ENCODE data around the gene ALKBH7. TPM values are rescaled to one million over a fixed set of nuclear protein-coding genes. Genes with fewer than 3 reads are reported as not detected.
"Not testable (repeated sequence)": the region's sequence is repeated elsewhere in the genome, so short reads cannot be mapped to it uniquely, and the experiment has no call there.

Gene ALKBH7
- total RNA-seq, 2 experiments from 2014 or later: 39.5 to 42.4 TPM

DNA sequence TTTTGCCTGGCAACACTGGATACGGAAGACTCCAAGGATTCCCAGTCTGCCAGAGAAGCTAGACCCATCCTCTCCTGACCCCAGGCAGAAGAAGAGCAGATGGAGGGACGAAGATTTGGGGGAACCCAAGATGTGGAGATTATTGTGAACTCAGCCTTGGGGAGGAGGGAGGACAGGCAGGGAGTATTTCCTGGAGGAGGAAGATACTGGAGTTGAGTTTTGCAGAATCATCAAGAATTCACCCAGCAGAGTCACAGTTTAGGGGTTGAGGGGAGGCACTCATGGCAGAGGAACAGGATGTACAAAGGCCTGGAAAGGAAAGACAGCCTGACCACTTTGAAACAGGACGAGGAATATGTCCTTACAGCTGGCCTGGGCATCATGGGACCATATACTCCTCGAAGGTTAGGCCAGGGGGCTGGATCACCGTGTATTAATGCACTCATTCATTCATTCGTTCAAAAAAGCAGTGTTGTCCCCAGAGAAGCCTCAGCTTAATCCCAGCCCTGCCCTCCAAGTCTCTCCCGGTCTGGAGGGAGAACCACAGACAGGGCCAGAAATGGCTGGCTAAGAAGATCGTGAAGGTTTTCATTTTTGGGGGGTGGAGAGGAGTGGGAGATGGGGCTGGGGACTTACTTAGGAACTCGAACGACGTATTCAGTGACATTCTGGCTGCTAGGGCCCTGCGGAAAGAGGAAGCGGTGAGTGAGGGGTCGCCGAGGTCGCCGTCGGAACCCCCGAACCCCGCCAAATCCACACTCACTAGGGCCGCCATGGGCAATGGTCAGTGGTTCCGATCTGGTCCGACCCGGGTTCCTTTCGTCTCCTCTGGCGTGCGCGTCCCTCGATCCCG is 19.9 kb downstream of the ALKBH7 start:
- peaks cover 23% of the 10 kb centered on the region for H3K36me3 Mint-ChIP-seq (ENCODE audit: low read depth)
- intact Hi-C loops (cut with micrococcal nuclease): loop anchor here (1.0 kb wide), 5 partner anchors 19 to 345 kb away; partner anchors contain the start of genes CLPP and GPR108
- H3K4me3 Mint-ChIP-seq: peak overlapping the region; percentile 88
- H3K27ac Mint-ChIP-seq: peak overlapping the region; percentile 92
- no peaks in the 10 kb centered on the region for H3K9me3 Mint-ChIP-seq
- no peaks in the 10 kb centered on the region for H3K27me3 Mint-ChIP-seq (ENCODE audit: low read depth)
- H3K4me1 Mint-ChIP-seq (ENCODE audit: low read depth): peaks cover 16% of the 10 kb centered on the region
- CTCF ChIA-PET: interaction anchor here (0.6 kb wide), 1 partner anchor 69 kb away, joined by 3 read pairs; no protein-coding TSS in a partner anchor
- no peak for DNase-seq

DNA sequence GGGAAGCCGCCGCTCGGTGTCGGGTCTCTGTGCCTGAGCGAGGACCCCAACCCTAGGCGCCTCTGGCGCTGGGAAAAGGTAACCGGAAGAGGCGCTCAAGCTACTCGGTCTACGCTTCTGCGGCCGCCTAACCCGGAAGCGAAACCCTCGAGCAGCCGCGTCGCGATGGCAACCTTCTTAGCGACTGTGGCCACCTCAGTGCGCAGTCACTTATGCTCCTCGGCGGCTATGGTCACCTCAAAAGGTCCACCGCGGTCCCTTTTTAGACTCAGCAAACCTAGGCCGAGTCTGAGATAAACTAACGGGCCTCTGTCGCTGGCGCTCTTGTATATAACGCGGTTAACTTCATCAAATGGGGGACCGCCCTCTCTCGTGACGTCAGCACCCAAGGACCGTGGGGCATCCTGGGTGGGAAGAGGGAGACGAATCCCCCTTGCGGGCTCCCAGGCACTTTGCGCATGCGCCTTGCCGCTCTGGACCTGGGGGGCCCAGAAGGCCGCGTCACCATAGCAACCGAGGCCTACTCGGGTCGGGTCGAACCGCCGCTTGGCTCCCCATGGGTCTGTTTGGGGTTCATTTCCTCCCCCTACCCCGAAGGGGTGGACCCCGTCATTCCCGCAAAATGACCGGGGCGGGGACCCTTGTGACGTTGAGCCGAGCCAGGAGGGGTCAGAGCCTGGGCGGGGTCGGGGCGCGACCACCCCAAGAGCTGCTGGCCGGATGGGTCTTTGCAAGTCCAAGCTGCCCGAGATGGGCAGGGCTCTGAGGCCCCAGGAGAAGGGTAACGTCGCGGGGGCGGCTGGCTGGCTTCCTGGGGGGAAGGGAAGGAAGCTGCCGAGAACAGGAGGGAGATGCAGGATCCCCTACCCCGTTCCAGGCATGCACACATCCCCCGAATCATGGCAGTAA is 20.7 kb downstream of the ALKBH7 start, which contains the start of gene GTF2F1:
TSS of gene GTF2F1 (minus strand) at position 91 of the 909 bp plus-strand sequence. CDS start 169 bp downstream, outside the sequence.
- peak within 1 kb of the TSS; percentile 92 for H3K27ac Mint-ChIP-seq
- intact Hi-C loops (cut with micrococcal nuclease): loop anchor here (1.0 kb wide), 5 partner anchors 20 to 344 kb away; partner anchors contain the start of genes CLPP and GPR108
- H3K27me3 Mint-ChIP-seq (ENCODE audit: low read depth): no peaks in the 10 kb centered on the region
- peaks cover 17% of the 10 kb centered on the region for H3K36me3 Mint-ChIP-seq (ENCODE audit: low read depth)
- H3K9me3 Mint-ChIP-seq: no peaks in the 10 kb centered on the region
- peak within 1 kb of the TSS; percentile 88 for H3K4me3 Mint-ChIP-seq
- CTCF ChIA-PET: interaction anchor here (0.6 kb wide), 1 partner anchor 69 kb away, joined by 3 read pairs; no protein-coding TSS in a partner anchor
- H3K4me1 Mint-ChIP-seq (ENCODE audit: low read depth): peaks cover 16% of the 10 kb centered on the region
- peak; percentile 95 for DNase-seq

DNA sequence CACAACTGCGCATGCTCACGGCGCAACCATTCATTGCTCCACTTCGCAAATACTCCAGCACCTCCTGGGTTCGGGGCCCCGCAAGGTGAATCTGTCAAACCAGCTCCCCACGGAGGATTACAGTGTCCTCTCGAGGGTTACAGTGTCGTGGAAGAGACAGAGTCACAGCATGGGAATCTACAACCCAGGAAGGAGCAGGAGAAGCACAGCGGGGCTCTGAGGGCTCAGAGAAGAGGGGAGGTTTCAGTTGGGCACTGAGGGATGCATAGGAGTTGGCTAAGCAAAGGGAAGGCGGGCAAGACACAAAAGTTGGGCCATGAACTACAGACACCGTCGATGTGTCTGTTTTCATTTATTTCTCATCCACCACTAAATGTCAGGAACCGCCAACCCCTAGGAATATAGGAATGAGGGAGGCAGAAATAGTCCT is 21.4 kb downstream of the ALKBH7 start:
- Mint-ChIP-seq H3K27me3 (ENCODE audit: low read depth) (no peaks in the 10 kb centered on the region), H3K4me3 (peak overlapping the region; percentile 88), H3K9me3 (no peaks in the 10 kb centered on the region), H3K27ac (peak overlapping the region; percentile 92), H3K4me1 (ENCODE audit: low read depth) (peaks cover 16% of the 10 kb centered on the region), H3K36me3 (ENCODE audit: low read depth) (peaks cover 13% of the 10 kb centered on the region)
- CTCF ChIA-PET: no interaction called here
- intact Hi-C loops (cut with micrococcal nuclease): loop anchor here (1.0 kb wide), 5 partner anchors 21 to 343 kb away; partner anchors contain the start of genes CLPP and GPR108
- peak; percentile 89 for DNase-seq

DNA sequence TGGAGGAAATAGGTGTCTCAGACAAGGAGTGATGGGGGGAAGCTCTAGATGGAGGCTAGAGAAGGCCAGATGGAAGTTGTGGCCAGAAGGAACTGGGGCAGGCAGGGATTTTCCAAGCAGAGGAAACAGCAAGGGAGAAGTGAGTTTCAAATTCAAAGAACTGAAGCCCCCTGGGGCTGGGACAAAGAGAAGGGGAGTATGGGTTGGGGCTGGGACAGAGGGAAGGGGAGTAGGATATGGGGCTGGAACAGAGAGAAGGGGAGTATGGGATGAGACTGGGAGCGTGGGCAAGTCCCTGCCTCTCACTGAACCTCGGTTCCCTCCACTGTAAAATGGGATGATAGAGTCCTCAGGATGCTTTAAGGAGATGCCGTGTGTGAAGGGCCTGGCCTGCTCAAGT is 22.2 kb downstream of the ALKBH7 start:
- intact Hi-C loops (cut with micrococcal nuclease): no loop called here
- Mint-ChIP-seq H3K27me3 (ENCODE audit: low read depth) (no peaks in the 10 kb centered on the region), H3K27ac (peak overlapping the region; percentile 61), H3K9me3 (no peaks in the 10 kb centered on the region), H3K36me3 (ENCODE audit: low read depth) (peaks cover 10% of the 10 kb centered on the region), H3K4me1 (ENCODE audit: low read depth) (peaks cover 16% of the 10 kb centered on the region), H3K4me3 (peak overlapping the region; percentile 53)
- no peak for DNase-seq
- CTCF ChIA-PET: interaction anchor here (0.6 to 0.7 kb wide), 2 partner anchors 280 to 446 kb away, joined by 3 to 4 read pairs; no protein-coding TSS in a partner anchor

DNA sequence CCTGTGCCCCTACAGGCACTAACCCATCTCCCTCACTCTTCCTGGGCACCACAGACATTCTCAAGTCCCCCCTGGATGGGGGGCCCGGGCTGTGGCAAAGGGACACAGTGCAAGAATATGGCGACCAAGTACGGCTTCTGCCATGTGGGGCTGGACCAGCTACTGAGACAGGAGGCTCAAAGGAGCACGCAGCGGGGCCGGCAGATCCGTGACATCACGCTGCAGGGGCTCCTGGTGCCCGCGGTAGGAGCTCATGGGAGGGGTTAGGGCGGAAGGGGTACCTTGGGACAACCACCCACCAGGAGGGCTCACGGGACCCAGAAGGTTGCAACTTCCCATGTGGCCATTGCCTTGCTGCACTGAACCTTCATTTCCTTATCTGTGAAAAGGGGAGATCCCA is 23.7 kb downstream of the ALKBH7 start:
- Mint-ChIP-seq H3K4me3 (no peak overlapping the region), H3K9me3 (no peaks in the 10 kb centered on the region), H3K27ac (no peak overlapping the region), H3K36me3 (ENCODE audit: low read depth) (peaks cover 6% of the 10 kb centered on the region), H3K27me3 (ENCODE audit: low read depth) (no peaks in the 10 kb centered on the region), H3K4me1 (ENCODE audit: low read depth) (peaks cover 13% of the 10 kb centered on the region)
- no peak for DNase-seq
- CTCF ChIA-PET: no interaction called here
- intact Hi-C loops (cut with micrococcal nuclease): no loop called here

DNA sequence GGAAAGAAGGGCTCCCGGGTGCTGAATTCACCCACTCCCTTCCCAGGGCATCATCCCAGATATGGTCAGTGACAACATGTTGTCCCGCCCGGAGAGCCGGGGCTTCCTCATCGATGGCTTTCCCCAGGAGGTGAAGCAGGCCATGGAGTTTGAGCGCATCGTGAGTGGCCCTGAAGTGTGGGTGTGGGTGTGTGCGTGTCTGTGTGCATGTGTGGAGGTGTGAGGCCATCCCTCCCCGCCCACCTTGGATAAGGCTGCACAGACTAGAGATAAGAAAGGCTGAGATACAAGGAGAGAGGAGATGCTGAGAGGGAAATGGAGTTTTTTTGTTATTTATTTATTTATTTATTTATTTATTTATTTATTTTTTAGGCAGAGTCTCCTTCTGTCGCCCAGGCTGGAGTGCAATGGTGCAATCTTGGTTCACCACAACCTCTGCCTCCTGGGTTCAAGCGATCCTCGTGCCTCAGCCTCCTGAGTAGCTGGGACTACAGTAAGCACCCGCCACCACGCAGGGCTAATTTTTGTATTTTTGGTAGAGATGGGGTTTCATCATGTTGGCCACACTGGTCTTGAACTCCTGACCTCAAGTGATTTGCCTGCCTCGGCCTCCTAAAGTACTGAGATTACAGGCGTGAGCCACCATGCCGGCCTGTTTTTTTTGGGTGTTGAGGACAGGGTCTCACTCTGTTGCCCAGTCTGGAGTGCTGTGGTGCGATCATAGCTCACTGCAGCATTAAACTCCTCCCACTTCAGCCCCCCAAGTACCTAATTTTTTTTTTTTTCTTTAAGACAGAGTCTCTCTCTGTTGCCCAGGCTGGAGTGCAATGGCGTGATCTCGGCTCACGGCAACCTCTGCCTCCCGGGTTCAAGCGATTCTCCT is 27.7 kb downstream of the ALKBH7 start:
- H3K27ac Mint-ChIP-seq; H3K27me3 Mint-ChIP-seq (ENCODE audit: low read depth); H3K4me3 Mint-ChIP-seq; DNase-seq; H3K36me3 Mint-ChIP-seq (ENCODE audit: low read depth); H3K9me3 Mint-ChIP-seq; CTCF ChIA-PET; H3K4me1 Mint-ChIP-seq (ENCODE audit: low read depth); intact Hi-C loops (cut with micrococcal nuclease): not testable (repeated sequence)

DNA sequence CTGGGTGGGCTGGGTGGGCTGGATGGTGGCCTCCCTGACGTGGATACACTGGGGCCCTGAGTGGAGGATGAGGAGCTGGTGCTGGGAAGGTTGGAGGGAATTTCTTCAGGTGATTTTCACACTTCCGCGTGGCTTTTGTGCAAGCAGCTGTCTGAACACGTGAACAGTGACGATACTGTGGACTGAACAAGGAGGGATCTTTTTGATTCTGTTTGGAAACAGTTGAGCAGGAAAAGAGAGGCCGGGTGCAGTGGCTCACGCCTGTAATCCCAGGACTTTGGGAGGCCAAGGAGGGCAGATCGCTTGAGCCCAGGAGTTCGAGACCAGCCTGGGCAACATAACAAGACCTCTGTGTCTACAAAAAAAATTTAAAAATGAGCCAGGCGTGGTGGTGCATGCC is 29.5 kb downstream of the ALKBH7 start:
- no peaks in the 10 kb centered on the region for H3K36me3 Mint-ChIP-seq (ENCODE audit: low read depth)
- no peaks in the 10 kb centered on the region for H3K9me3 Mint-ChIP-seq
- H3K27ac Mint-ChIP-seq: peak overlapping the region; percentile 13
- CTCF ChIA-PET: no interaction called here
- DNase-seq: no peak
- H3K4me3 Mint-ChIP-seq: no peak overlapping the region
- intact Hi-C loops (cut with micrococcal nuclease): no loop called here
- no peaks in the 10 kb centered on the region for H3K27me3 Mint-ChIP-seq (ENCODE audit: low read depth)
- no peaks in the 10 kb centered on the region for H3K4me1 Mint-ChIP-seq (ENCODE audit: low read depth)

DNA sequence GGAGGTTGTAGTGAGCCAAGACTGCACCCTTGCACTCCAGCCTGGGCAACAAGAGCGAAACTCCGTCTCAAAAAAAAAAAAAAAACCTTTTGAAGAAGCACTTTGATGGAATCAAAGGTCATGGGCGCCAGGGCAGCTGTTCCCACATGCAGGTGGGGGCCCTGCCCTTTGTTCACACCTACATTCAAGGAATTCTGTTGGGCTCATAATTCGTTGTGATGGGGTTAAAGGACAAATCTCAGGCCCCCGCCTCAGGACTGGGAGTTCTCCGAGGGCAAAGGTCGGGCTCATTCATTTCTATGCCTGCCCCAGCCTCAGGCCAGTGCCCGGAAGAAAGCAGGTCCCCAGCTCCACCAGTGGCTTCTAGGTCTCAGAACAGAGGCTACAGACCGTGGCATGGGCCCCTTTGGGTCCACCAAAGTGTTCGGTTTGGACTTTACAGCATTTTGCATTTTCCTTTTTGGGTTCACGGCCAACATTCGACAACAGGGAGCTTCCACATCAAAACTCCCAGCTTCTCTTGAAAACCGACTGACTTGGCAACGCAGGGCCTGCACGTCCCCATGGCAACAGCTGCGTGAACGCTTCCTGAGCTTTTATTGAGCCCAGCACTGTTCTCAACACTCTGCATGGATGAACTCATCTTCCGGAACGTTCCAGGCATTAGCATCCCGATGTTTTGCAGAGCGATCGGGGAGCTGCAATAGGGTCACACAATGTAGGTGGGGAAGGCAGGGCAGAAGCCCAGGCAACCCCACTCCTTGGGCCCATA is 30.4 kb downstream of the ALKBH7 start:
- Mint-ChIP-seq H3K27me3 (ENCODE audit: low read depth) (no peaks in the 10 kb centered on the region), H3K36me3 (ENCODE audit: low read depth) (no peaks in the 10 kb centered on the region), H3K4me3 (no peak overlapping the region), H3K9me3 (no peaks in the 10 kb centered on the region), H3K4me1 (ENCODE audit: low read depth) (no peaks in the 10 kb centered on the region), H3K27ac (no peak overlapping the region)
- CTCF ChIA-PET: no interaction called here
- no peak for DNase-seq
- intact Hi-C loops (cut with micrococcal nuclease): no loop called here

DNA sequence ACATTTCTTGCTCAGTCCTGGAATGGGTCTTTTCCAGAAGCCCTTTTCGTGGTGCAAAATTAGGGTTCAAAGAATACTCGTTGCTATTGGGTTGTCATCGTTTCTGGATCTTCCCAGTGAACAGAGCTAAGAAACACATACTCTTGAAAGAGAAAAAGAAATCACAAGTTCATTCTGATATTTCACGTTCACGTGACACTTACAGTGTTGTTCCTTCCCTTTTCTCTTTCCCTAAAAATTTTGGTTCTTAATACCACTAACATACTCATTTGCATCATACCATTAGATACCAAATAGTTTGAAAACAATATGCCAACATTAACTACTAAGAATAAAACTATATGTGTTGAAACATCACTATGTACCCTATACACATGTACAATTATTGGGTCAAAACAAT is 33.8 kb downstream of the ALKBH7 start:
- no peaks in the 10 kb centered on the region for H3K4me1 Mint-ChIP-seq (ENCODE audit: low read depth)
- CTCF ChIA-PET: no interaction called here
- H3K27me3 Mint-ChIP-seq (ENCODE audit: low read depth): no peaks in the 10 kb centered on the region
- H3K36me3 Mint-ChIP-seq (ENCODE audit: low read depth): no peaks in the 10 kb centered on the region
- H3K4me3 Mint-ChIP-seq: no peak overlapping the region
- DNase-seq: no peak
- intact Hi-C loops (cut with micrococcal nuclease): no loop called here
- H3K27ac Mint-ChIP-seq: no peak overlapping the region
- H3K9me3 Mint-ChIP-seq: no peaks in the 10 kb centered on the region

DNA sequence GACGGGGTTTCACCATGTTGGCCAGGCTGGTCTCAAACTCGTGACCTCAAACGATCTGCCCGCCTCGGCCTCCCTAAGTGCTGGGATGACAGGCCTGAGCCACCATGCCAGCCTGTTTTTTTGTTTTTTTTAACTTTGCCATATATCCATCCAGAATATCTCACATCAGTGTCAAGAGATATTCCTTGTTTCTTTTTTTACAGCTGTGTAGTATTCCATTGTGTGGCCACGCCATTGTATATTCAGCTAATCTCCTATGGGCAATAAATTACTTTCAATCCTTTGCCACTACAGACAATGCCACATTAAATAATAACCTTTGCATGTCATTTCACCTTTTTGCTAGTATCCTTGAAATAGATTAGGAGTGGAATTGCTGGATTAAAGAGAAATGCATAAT is 36.8 kb downstream of the ALKBH7 start:
- Mint-ChIP-seq H3K27ac (no peak overlapping the region), H3K4me1 (ENCODE audit: low read depth) (no peaks in the 10 kb centered on the region), H3K27me3 (ENCODE audit: low read depth) (no peaks in the 10 kb centered on the region), H3K9me3 (no peaks in the 10 kb centered on the region), H3K4me3 (no peak overlapping the region), H3K36me3 (ENCODE audit: low read depth) (peaks cover 4% of the 10 kb centered on the region)
- CTCF ChIA-PET: interaction anchor here (0.7 kb wide), 1 partner anchor 124 kb away, joined by 4 read pairs; no protein-coding TSS in a partner anchor
- intact Hi-C loops (cut with micrococcal nuclease): no loop called here
- no peak for DNase-seq

DNA sequence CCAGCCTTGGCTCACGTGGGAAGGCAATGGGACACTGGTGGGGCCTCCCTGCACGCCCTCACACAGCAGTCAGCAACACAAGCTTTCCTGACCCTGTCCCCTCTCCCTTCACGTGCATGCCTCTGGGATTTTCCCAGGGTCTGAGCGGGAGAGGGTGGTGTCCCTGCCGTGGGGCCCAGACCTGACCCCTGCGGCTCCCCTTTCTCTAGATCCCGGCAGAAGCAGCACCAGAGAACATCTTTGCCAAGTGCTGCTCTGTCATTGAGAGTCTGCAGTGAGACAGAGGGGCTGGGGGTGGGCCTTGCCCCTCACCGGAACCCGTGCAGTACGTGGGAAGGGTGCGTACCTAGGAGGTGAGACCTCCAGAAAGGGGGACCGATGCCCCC is 39.5 kb downstream of the ALKBH7 start:
- CTCF ChIA-PET: interaction anchor here (0.5 to 1.0 kb wide), 2 partner anchors 10 to 75 kb away, joined by 3 to 4 read pairs; no protein-coding TSS in a partner anchor
- H3K9me3 Mint-ChIP-seq: no peaks in the 10 kb centered on the region
- H3K27me3 Mint-ChIP-seq (ENCODE audit: low read depth): no peaks in the 10 kb centered on the region
- intact Hi-C loops (cut with micrococcal nuclease): no loop called here
- H3K4me1 Mint-ChIP-seq (ENCODE audit: low read depth): no peaks in the 10 kb centered on the region
- H3K27ac Mint-ChIP-seq: no peak overlapping the region
- H3K4me3 Mint-ChIP-seq: no peak overlapping the region
- peaks cover 12% of the 10 kb centered on the region for H3K36me3 Mint-ChIP-seq (ENCODE audit: low read depth)
- no peak for DNase-seq

Measured in activated naive CD4-positive, alpha-beta T cell treated with anti-CD3 and anti-CD28 coated beads for 36 hours (primary cell).